Measurements from ENCODE around the gene KRTAP12-3.
"Not testable (repeated sequence)": the region's sequence is repeated elsewhere in the genome, so short reads cannot be mapped to it uniquely, and the experiment has no call there.

The KRTAP12-3 gene, protein sequence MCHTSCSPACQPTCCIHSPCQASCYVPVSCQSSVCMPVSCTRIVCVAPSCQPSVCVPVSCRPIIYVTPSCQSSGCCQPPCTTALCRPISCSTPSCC

DNA sequence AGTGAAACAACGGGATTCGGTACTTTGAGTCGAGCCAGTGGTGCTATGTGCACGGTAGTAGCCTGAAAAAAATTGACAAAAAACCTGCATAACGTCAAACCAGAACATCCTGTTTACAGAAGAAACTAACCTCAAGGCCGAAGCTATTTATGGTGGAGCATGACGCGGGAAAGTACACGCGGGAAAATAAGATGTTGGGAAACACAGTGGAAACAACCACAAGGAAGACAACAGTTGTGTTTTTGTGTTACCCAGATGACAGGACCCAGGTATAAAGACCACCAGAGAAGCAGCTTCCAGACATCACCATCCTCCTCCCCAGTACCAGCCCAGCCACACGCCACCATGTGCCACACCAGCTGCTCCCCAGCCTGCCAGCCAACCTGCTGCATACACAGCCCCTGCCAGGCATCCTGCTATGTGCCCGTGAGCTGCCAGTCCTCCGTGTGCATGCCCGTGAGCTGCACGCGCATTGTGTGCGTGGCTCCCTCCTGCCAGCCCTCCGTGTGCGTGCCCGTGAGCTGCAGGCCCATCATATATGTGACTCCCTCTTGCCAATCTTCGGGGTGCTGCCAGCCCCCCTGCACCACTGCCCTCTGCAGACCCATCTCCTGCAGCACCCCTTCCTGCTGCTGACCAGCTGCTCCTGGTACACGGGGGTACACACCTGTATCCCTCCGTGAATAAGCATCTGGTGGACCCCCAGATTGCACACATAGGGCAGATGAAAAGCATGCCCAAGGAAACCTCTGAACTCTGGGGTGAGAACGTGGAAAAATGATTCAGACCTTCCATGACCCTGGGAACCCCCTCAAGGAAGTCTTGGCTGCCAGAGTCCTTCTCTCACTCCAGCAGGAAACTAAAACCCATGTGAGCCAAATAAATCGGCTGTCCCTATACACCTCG lies at the start of gene KRTAP12-3:
TSS of gene KRTAP12-3 (plus strand) at position 298 of the 906 bp plus-strand sequence. CDS start at position 346, 48 bp downstream.
- no peak for DNase-seq (ENCODE audit: low read depth in 1 of 2, low spot score in 1 of 2)

- no peak for DNase-seq (ENCODE audit: low read depth in 1 of 2, low spot score in 1 of 2)
Measured at GRCh38 chr21:44609193-44609592, 48.5 kb upstream of the KRTAP12-3 start.

DNA sequence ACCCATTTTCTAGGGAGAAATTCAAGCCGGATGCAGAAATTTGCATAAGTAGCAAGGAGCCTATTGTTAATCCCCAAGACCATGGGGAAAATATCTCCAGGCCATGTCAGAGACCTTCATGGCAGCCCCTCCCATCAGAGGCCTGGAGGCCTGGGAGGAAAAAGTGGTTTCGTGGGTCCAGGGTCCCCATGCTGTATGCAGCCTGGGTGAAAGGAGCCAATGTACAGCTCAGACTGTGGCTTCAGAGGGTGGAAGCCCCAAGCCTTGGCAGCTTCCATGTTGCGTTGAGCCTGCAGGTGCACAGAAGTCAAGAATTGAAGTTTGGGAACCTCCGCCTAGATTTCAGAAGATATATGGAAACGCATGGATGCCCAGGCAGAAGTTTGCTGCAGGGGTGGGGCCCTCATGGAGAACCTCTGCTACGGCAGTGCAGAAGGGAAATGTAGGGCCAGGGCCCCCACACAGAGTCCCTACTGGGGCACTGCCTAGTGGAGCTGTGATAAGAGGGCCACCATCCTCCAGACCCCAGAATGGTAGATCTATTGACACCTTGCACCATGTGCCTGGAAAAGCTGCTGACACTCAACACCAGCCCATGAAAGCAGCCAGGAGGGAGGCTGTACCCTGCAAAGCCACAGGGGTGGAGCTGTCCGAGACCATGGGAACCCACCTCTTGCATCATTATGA lies 47.4 kb upstream of the KRTAP12-3 start:
- not testable (repeated sequence) for DNase-seq (ENCODE audit: low read depth in 1 of 2, low spot score in 1 of 2)

DNA sequence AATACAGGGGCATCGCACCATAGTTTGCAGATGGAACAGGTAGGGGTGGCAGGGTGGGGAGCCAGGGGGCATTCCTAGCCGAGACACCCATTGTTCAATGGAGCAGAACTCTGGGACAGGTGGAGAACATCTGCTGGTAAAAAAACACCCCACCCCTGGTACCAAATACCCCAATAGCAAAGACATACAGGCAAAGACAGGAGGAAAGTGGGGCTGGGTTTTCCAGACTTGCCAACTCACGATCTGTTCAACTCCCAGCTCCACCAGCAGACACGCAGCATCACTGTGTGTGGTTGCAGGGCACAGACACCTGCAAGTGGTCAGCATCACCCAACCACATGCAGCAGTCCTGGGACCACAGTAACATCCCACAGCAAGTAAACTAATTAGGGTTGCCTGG lies 46.2 kb upstream of the KRTAP12-3 start:
- no peak for DNase-seq (ENCODE audit: low read depth in 1 of 2, low spot score in 1 of 2)

- no peak for DNase-seq (ENCODE audit: low read depth in 1 of 2, low spot score in 1 of 2)
Measured at GRCh38 chr21:44612029-44612486, 45.7 kb upstream of the KRTAP12-3 start, which contains the start of gene KRTAP10-8. KRTAP10-8 (plus strand) TSS chr21:44612079; CDS start chr21:44612101, 22 bp downstream.

- no peak for DNase-seq (ENCODE audit: low read depth in 1 of 2, low spot score in 1 of 2)
Measured at GRCh38 chr21:44612669-44613229, 45.0 kb upstream of the KRTAP12-3 start.

- no peak for DNase-seq (ENCODE audit: low read depth in 1 of 2, low spot score in 1 of 2)
Measured at GRCh38 chr21:44613386-44614155, 44.2 kb upstream of the KRTAP12-3 start.

GRCh38 chr21:44614161-44614631 lies 43.5 kb upstream of the KRTAP12-3 start:
- DNase-seq (ENCODE audit: low read depth in 1 of 2, low spot score in 1 of 2), result no peak

- DNase-seq (ENCODE audit: low read depth in 1 of 2, low spot score in 1 of 2), result no peak
Measured at GRCh38 chr21:44614961-44615391, 42.8 kb upstream of the KRTAP12-3 start.

GRCh38 chr21:44615466-44615865 lies 42.3 kb upstream of the KRTAP12-3 start:
- DNase-seq (ENCODE audit: low read depth in 1 of 2, low spot score in 1 of 2), result no peak

- no peak for DNase-seq (ENCODE audit: low read depth in 1 of 2, low spot score in 1 of 2)
Measured at GRCh38 chr21:44615911-44616590, 41.7 kb upstream of the KRTAP12-3 start.

DNA sequence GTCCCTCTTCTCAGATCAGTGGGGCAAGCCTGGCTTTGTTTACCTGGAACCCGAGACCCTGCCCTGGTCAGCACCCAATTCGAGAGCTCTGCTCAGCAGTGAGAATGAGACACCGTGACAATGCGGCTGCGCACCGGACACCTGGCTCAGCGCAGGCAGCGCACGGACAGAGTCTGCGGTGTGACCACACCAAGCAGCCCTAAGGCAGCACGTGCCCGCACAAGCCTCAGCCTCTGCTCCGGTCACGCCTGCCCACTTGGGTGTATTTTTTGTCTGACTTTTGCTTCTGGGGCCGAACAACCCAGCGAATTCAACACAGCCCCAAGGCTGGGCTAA lies 41.2 kb upstream of the KRTAP12-3 start:
- no peak for DNase-seq (ENCODE audit: low read depth in 1 of 2, low spot score in 1 of 2)

DNA sequence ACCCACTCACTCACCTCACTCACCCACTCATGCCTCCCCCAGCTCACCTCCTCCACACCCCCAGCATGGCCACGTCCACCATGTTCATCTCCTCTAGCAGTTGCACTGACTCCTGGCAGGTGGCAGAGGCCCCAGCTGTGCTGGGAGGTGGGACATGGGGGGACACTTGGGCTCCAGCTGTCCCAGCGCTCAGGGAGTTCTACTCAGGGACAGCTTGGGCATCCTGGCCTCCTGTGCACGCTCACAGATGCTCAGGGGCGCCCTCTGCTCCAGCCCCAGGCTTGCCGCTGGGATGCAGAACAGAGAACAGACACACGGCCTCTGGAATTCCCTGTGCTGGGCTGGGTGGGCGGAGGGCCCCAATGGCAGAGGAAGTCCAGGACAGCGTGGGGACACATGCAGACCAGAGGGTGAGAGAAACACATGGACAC lies 40.6 kb upstream of the KRTAP12-3 start:
- DNase-seq (ENCODE audit: low read depth in 1 of 2, low spot score in 1 of 2), result no peak

- no peak for DNase-seq (ENCODE audit: low read depth in 1 of 2, low spot score in 1 of 2)
Measured at GRCh38 chr21:44618504-44618903, 39.2 kb upstream of the KRTAP12-3 start.

DNA sequence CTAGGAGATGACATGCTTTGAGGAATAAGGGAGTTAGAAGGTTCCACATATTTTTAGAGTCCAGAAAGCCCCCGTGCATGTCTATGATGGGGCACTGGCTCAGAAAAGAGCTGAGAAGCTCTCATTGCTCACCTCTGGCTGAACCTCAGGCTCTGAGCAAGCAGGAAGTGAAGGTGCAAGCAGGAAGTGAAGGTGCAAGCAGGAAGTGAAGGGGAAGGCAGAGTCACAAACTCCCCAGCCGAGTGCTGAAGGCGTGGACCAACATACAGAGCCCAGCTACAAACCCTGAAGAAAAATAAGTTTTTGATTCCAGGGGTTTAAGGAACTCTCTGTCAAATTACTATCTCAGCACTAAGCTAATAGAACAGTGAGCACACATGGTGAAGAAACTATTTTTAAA lies 38.8 kb upstream of the KRTAP12-3 start:
- DNase-seq (ENCODE audit: low read depth in 1 of 2, low spot score in 1 of 2), result peak in 1 of 2 donors; percentile 59

DNA sequence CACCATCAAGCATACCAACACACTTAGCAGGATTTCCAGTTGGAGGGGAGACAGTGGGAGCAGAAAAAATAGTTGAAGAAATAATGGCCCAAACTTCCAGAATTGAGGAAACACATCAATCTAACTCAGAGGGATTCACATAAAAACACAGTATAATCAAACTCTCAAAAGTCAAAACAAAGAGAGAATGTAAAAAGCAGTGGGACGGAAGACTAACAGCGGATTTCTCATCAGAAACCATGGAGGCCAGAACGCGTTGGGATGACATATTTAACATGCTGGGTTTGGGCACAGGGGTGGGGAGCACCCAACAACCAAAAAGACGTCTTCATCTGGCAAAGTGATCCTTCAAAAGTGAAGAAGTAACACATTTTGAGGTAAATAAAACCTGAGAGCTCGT lies 37.8 kb upstream of the KRTAP12-3 start:
- no peak for DNase-seq (ENCODE audit: low read depth in 1 of 2, low spot score in 1 of 2)

DNA sequence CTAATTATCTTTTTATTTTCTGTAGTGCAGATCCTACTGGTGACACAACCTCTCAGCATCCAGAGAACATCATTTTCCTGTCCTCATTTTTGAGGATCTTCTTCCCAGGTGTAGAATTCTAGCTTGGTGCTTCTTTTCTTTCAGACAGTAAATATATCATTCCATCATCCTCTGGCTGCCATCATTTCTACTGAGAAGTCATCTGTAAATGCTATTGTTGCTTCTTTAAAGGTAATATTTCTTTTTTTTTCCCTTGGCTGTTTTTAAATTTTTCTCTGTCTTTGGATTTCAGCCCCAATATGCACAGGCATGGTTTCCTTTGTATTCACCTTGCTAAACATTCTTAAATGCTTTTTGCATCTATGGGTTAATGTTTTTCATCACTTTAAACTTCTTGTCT lies 34.2 kb upstream of the KRTAP12-3 start:
- no peak for DNase-seq (ENCODE audit: low read depth in 1 of 2, low spot score in 1 of 2)

DNA sequence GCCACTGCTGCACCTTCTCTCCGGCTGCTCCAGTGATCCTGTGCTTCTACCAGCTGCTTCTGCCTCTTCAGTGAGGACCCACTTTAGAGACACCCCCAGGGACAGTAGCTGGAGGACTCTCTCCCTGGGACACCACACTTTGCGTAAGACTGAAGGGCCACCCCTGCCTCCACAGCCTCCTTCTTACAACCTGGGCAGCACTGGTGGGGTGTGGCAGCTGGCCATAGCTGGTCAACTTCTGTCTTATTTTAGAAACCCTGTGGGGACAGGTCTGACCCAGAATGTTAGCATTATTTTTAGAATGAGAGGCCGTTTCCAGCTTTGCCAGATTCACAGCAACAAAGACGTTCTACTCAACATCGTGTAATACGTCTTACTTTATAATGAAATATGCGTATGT lies 32.0 kb upstream of the KRTAP12-3 start:
- DNase-seq (ENCODE audit: low read depth in 1 of 2, low spot score in 1 of 2), result no peak

- no peak for DNase-seq (ENCODE audit: low read depth in 1 of 2, low spot score in 1 of 2)
Measured at GRCh38 chr21:44626262-44626661, 31.5 kb upstream of the KRTAP12-3 start.

- DNase-seq (ENCODE audit: low read depth in 1 of 2, low spot score in 1 of 2), result no peak
Measured at GRCh38 chr21:44626673-44627143, 31.0 kb upstream of the KRTAP12-3 start, which contains the start of gene KRTAP10-9. KRTAP10-9 (plus strand) TSS chr21:44627093; CDS start chr21:44627172, 79 bp downstream.

Data from activated CD4-positive, alpha-beta T cell treated with anti-CD3 and anti-CD28 coated beads, Interleukin-2, amount 50 U/mL, for 24 hours (primary cell).